ENCODE data around the gene P4HA1. TPM values are rescaled to one million over a fixed set of nuclear protein-coding genes. Genes with fewer than 3 reads are reported as not detected.

Gene P4HA1
- total and polyA plus RNA-seq, 9 of the 15 experiments (the other 6 are each of a cell fraction or from before 2014, with no cell fraction given): 20.2 to 177 (median 28.6) TPM

DNA sequence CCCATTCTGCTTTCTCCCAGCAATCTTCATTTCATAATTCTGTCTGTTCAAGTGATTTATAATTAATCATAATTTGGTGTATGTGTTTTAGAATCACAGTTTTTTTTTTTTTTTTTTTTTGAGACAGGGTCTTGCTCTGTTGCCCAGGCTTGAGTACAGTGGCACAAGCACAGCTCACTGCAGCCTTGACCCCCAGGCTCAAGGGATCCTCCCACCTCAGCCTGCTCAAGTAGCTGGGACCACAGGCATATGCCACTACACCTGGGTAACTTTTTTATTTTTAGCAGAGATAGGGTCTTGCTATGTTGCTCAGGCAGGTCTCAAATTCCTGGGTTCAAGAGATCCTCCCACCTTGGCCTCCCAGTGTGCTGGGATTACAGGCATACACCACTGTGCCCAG lies 92.8 kb downstream of the P4HA1 start:
- POLR2A ChIA-PET: interaction anchor here (0.8 kb wide), 1 partner anchor 50 kb away, joined by 3 read pairs; no protein-coding TSS in a partner anchor
- H3K27ac ChIP-seq (ENCODE audit: extremely low read depth, low read depth, low read length): no peak overlapping the region
- no peak overlapping the region for H3K4me3 ChIP-seq
- H2AFZ ChIP-seq (ENCODE audit: low read depth, low read length): no peak overlapping the region
- no peak for FAIRE-seq
- H3K27me3 ChIP-seq (ENCODE audit: control insufficient read depth in 2 of 2, insufficient read depth in 2 of 2, low read length in 2 of 2): no peaks in the 10 kb centered on the region
- no peaks in the 10 kb centered on the region for H3K9me3 ChIP-seq (replicated peaks; ENCODE audit: control insufficient read depth, insufficient read depth, low read depth, low read length)
- no peak overlapping the region for H3K4me2 ChIP-seq (ENCODE audit: insufficient read depth, low read length)
- BruUV-seq (replicated peaks): no TSS peak
- intact Hi-C loops (cut with micrococcal nuclease): no loop called here
- H3K36me3 ChIP-seq (ENCODE audit: control insufficient read depth, insufficient read depth, low read length): peaks cover 39% of the 10 kb centered on the region
- DNase-seq (ENCODE audit: extremely low read depth in 1 of 4, low spot score in 3 of 4): no peak
- no peak for ATAC-seq
- H3K79me2 ChIP-seq (ENCODE audit: control insufficient read depth, insufficient read depth, low read length): no peaks in the 10 kb centered on the region
- no peak for TF ChIP-seq ZBTB1 (CRISPR knock-in tag; IDR thresholded peaks at IDR 0.05; ENCODE audit: borderline replicate concordance, low read depth)
- TF ChIP-seq ZNF121 (CRISPR knock-in tag; conservative IDR thresholded peaks at IDR 0.05): peak; percentile 87
- no peak for TF ChIP-seq GABPB2 (CRISPR knock-in tag; conservative IDR thresholded peaks at IDR 0.05)
- no peak for TF ChIP-seq MEF2A (IDR thresholded peaks at IDR 0.05; ENCODE audit: control insufficient read depth, low read depth, low read length)
- TF ChIP-seq PCBP2 (IDR thresholded peaks at IDR 0.05; ENCODE audit: low read depth, low read length, poor library complexity, severe bottlenecking): no peak
- no peak for TF ChIP-seq MEIS2 (IDR thresholded peaks at IDR 0.05; ENCODE audit: partially characterized antibody)
- no peak for TF ChIP-seq CBX2 (IDR thresholded peaks at IDR 0.05; ENCODE audit: insufficient read depth, low read length, poor library complexity, severe bottlenecking)
- no peaks in the 10 kb centered on the region for H3K4me1 ChIP-seq (replicated peaks in 1 of 2; ENCODE audit: control insufficient read depth in 2 of 2, insufficient read depth in 2 of 2, low read length in 2 of 2)
- no peak overlapping the region for H3K9ac ChIP-seq (ENCODE audit: insufficient read depth in 1 of 2, low read depth in 2 of 2, low read length in 2 of 2)
- CTCF ChIA-PET (ENCODE audit: low intra/inter-chr PET ratio): no interaction called here
- H3K9me1 ChIP-seq (ENCODE audit: control insufficient read depth, insufficient read depth, low read length): no peaks in the 10 kb centered on the region
- no peaks in the 10 kb centered on the region for H4K20me1 ChIP-seq (replicated peaks; ENCODE audit: control insufficient read depth, insufficient read depth, low read length)
- in situ Hi-C loops (cut with MboI): no loop called here
